Measurements from ENCODE around the gene TRIP11.

DNA sequence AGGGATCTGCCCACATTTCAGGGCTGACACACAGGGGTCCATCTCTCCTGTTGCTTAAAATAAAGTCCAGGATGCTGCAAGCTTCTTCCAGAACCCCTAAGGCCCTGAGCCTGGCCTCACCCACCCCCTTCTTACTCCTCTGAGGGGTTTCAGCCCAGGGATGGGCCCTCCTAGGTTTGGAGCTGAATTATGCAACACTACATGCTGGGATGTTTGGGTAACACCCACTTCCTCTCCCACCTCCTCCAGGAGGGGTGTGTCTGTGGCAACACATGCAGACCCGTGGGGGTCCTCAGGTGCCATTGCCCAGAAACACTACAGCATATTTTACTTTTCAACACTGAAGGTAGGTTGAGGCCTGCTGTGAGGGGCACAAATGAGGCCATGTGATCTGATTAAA lies 97.7 kb downstream of the TRIP11 start:
- TF ChIP-seq, protein P1, sequence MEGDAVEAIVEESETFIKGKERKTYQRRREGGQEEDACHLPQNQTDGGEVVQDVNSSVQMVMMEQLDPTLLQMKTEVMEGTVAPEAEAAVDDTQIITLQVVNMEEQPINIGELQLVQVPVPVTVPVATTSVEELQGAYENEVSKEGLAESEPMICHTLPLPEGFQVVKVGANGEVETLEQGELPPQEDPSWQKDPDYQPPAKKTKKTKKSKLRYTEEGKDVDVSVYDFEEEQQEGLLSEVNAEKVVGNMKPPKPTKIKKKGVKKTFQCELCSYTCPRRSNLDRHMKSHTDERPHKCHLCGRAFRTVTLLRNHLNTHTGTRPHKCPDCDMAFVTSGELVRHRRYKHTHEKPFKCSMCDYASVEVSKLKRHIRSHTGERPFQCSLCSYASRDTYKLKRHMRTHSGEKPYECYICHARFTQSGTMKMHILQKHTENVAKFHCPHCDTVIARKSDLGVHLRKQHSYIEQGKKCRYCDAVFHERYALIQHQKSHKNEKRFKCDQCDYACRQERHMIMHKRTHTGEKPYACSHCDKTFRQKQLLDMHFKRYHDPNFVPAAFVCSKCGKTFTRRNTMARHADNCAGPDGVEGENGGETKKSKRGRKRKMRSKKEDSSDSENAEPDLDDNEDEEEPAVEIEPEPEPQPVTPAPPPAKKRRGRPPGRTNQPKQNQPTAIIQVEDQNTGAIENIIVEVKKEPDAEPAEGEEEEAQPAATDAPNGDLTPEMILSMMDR (IDR thresholded peaks at IDR 0.05), result no peak
- TF ChIP-seq POLR2A (IDR thresholded peaks at IDR 0.05) (no peak), POLR2AphosphoS5 (IDR thresholded peaks at IDR 0.05) (no peak)

All from breast epithelium (tissue), 3 donors.